H54 (cell line): Measurements from ENCODE around the gene ITPR1.

Source experiments
- DNase-seq: peaks from one replicate; pipeline ENCODE4 v3.0.0; 2011; ENCODE audit warnings: low spot score, mixed read lengths; ENCODE audit not compliant: insufficient read length
- FAIRE-seq: peaks from 3 replicates; lab custom pipeline; 2011; peaks lifted over from hg19 to GRCh38; lab: Jason Lieb, UNC
- POLR2A ChIP-seq: IDR thresholded peaks from 2 replicates; pipeline ENCODE4 v1.6.1; 2011; ENCODE audit warnings: low read depth, mild to moderate bottlenecking, low read length

Gene ITPR1

GRCh38 chr3:4604693-4605092 lies 111.5 kb downstream of the ITPR1 start:
- no peak for TF ChIP-seq POLR2A
- DNase-seq (no peak), FAIRE-seq (no peak)

DNA sequence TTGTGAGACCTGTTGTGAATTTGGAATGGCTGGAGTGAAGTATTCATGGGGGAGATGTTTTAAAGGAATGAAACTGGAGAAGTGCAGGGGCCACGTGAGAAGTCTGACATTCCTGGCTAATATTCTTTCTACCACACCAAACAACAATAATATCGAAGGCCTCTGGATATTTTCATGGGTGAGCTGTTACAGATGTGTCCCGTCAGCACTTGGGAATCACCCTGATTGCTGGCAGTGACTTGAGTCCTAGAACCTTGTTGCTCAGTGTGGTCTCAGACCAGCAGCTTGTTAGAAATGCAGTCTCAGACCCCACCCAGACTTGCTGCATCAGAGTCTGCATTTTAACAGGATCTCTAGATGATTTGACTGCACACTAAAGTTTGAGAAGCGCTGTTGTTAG lies 113.8 kb downstream of the ITPR1 start:
- DNase-seq (no peak), FAIRE-seq (no peak)
- no peak for TF ChIP-seq POLR2A

DNA sequence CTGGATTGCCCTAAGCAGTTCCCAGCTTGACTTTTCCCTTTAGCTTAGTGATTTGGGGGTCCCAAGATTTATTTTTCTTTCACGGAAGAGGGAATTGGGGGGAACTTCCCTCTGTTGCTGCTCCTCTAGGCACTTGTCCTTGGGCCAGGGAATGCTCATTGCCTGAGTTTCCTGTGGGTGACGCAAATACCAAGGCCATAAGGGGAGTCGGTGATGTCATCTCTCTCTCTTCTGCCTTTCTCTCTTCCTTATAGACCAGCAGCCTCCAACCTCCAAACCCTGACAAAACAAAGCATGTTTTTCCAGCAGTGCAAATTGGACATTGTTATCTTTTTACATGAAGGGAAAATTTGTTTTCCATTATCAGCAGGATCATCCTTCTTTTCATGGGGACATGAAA lies 120.2 kb downstream of the ITPR1 start:
- no peak for DNase-seq
- TF ChIP-seq POLR2A = no peak
- FAIRE-seq = no peak

DNA sequence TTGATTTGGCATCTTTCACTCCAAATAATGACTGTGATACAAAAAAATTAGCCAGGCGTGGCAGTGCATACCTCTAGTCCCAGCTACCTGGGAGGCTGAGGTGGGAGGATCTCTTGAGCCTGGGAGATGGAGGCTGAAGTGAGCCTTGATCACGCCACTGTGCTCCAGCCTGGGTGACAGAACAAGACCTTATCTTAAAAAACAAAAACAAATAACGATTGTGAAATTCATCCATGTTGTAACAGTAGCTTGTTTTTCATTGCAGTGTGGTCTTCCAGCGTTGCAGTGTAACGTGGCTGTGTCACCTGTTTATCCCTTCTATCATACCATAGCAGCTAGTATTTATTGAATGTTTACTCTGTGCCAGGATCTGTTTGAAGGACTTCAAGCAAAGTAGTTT lies 120.9 kb downstream of the ITPR1 start:
- FAIRE-seq (no peak), DNase-seq (no peak)
- TF ChIP-seq POLR2A = no peak

- no peak for TF ChIP-seq POLR2A
- no peak for FAIRE-seq
These were observed 121.8 kb downstream of the ITPR1 start for GRCh38 chr3:4614927-4615326.

GRCh38 chr3:4615750-4616149 lies 122.6 kb downstream of the ITPR1 start:
- DNase-seq = no peak
- no peak for TF ChIP-seq POLR2A
- no peak for FAIRE-seq

More at GRCh38 chr3:4614927-4615326, 121.8 kb downstream of the ITPR1 start:
- no peak for DNase-seq

DNA sequence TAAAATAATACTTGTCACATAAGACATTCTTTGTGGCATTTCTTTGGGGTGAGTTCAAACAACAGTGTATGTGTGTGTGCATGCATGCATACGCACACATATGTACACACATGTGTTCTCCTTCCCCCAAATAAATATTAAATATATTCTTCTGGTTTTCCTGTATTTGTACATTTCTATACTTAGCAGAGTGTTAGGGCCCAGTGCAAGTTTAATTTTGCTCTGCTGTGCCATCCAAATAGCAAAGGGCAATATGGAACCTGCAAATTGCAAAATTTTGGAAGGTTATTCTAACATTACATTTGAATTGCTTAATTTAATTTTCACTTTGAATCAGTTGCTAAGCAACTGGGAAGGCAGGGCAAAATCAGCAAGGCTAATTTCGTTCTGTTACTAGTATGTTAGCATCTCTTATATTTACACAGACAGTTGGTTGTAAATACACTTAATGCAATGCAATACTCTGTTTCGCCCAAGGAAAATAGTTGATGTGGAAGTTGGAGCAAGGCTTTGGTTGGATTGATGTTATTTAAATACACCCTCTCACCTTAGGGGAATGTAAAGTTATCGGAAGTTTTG lies 130.4 kb downstream of the ITPR1 start:
- DNase-seq (no peak), FAIRE-seq (no peak)
- no peak for TF ChIP-seq POLR2A

DNA sequence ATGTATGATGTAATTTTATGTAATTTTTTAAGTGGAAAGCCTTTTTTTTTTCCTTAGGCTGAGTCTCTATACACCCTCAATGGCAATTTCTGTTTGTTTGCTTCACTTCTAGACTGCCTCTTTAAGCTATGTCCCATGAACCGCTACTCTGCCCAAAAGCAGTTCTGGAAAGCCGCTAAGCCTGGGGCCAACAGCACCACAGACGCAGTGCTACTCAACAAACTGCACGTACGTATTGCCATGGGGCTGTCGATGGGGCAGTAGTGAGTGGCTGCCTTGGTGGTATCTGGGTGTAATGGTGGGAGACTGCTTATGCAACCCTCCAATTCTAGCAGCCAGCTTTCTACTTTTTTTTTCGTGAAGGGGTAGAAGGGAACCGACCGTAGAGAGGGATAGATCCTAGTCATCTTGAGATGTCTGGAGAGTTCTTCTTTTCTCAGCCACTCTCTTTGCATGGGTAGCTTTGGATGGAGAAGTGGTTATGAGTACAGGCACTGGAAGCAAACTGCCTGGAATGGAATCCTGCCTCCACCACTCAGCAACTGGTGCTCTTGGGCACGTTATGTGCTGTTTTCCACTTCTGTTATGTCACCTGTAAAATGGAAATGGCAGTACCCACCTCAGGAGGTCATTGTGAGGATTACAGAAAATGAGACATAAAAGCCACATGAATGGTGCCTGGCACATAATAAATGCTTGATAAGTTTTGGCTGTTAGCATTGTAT lies 134.7 kb downstream of the ITPR1 start:
- FAIRE-seq (no peak), DNase-seq (no peak)
- no peak for TF ChIP-seq POLR2A

GRCh38 chr3:4629095-4630007 lies 136.2 kb downstream of the ITPR1 start:
- FAIRE-seq (no peak), DNase-seq (no peak)
- TF ChIP-seq POLR2A = no peak

GRCh38 chr3:4633078-4634004 lies 140.2 kb downstream of the ITPR1 start:
- TF ChIP-seq POLR2A = no peak
- FAIRE-seq (peak; percentile 94), DNase-seq (peak; percentile 38)

DNA sequence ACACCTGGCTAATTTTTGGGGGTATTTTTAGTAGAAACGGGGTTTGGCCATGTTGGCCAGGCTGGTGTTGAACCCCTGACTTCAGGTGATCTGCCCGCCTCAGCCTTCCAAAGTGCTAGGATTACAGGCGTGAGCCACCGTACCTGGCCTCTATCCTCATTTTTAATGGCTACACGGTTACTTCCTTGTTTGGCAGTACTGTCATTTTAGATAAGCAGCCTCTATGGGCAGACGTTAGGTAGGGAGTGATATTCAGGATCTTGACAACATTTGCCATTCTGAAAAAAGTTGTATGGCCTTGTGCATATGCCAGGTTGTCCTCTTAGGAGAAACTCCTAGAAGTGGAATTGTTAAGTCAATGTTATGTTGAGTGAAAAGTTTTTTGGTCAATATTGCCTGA lies 141.7 kb downstream of the ITPR1 start:
- DNase-seq (no peak), FAIRE-seq (no peak)
- no peak for TF ChIP-seq POLR2A

- no peak for TF ChIP-seq POLR2A
- DNase-seq (no peak), FAIRE-seq (no peak)
These were observed 144.1 kb downstream of the ITPR1 start for GRCh38 chr3:4637265-4637664.

DNA sequence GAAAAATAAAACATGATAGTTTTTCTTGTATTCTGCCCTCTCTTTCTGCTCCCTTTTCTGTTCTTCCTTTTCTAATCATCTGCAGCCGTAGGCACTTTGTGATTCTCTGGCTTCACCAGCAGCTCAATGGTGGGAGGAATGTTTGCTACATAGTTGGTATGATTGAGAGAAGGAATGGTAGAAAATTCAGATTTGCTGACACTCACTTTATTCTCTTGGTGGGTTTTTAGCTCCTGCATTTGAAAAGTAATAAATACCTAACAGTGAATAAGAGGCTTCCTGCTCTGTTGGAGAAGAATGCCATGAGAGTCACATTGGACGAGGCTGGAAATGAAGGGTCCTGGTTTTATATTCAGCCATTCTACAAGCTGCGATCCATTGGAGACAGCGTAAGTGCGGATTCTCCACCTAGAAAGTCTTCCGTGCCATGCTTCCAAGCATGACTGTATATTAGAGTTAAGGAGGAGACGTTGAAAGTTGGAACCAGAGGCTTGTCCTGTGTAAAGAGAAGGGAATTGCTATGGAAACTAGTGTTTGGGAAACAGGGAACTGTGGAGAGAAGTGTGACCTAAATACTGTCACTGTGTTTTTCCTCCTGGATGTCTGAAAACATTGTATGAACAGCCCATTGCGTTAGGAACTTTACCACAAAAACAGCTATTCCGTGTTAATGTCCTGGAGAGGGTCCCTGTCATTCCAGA lies 148.9 kb downstream of the ITPR1 start:
- TF ChIP-seq POLR2A = no peak
- no peak for FAIRE-seq

GRCh38 chr3:4642611-4643010 lies 149.5 kb downstream of the ITPR1 start:
- DNase-seq (no peak), FAIRE-seq (no peak)
- TF ChIP-seq POLR2A = no peak

More for the DNA sequence above, 148.9 kb downstream of the ITPR1 start:
- no peak for DNase-seq
